ENCODE measurements around the gene RNF11. TPM values are rescaled to one million over a fixed set of nuclear protein-coding genes. Genes with fewer than 3 reads are reported as not detected.

The RNF11 gene
- polyA plus RNA-seq, 2 of the 4 experiments (the other 2 are of a cell fraction), result 28.5 to 56.8 TPM

DNA sequence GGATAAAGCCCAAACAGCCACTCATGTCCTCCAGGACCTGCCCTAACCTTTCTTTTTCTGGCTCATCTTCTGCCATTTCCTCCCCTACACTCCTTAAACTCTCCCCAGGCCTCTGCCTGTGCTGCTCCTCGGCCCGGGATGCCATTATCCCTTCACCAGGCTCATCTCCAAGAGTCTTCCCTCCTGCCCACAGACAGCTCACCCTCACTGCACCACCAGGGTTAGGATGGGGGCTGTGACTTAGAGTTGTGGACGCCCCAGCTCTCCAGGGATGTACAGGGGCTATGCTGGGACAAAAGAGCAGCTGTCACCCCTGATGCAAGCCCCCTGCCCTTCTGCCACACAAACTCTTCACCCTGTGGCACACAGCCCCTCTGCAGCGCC, 62.2 kb downstream of the RNF11 start:
- Histone ChIP-seq H3K27ac (peak overlapping the region in 1 of 2 experiments; percentile 35; a peak in 1 of 6 replicates), H3K9me3 (no peaks in the 10 kb centered on the region), H3K4me3 (no peak overlapping the region), H3K4me2 (no peak overlapping the region), H3K4me1 (peaks cover 3% of the 10 kb centered on the region; the same call in 1 of the 3 replicates)
- ATAC-seq, result no peak
- ChIA-PET CTCF (no interaction called here), POLR2A (no interaction called here)
- 93% methylated on average over 3 of the region's 4 CpGs for WGBS (ENCODE audit: missing lambda C conversion rate)
- TF ChIP-seq POLR2AphosphoS2 (conservative IDR thresholded peaks at IDR 0.05; ENCODE audit: low read length) (no peak), TFCP2L1 (CRISPR knock-in tag; IDR thresholded peaks at IDR 0.05) (no peak), RNF2 (IDR thresholded peaks at IDR 0.05; ENCODE audit: borderline replicate concordance, low read depth) (no peak), GATA3 (IDR thresholded peaks at IDR 0.05; ENCODE audit: borderline replicate concordance) (no peak), SMC3 (IDR thresholded peaks at IDR 0.05) (no peak)
- TF ChIP-seq, protein P1, sequence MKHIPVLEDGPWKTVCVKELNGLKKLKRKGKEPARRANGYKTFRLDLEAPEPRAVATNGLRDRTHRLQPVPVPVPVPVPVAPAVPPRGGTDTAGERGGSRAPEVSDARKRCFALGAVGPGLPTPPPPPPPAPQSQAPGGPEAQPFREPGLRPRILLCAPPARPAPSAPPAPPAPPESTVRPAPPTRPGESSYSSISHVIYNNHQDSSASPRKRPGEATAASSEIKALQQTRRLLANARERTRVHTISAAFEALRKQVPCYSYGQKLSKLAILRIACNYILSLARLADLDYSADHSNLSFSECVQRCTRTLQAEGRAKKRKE (CRISPR knock-in tag; IDR thresholded peaks at IDR 0.05; ENCODE audit: low read depth), result no peak
- TF ChIP-seq, protein P2, sequence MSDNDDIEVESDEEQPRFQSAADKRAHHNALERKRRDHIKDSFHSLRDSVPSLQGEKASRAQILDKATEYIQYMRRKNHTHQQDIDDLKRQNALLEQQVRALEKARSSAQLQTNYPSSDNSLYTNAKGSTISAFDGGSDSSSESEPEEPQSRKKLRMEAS (IDR thresholded peaks at IDR 0.05), result no peak
- DNase-seq (ENCODE audit: low read depth in 1 of 2, low spot score in 1 of 2), result no peak
- FAIRE-seq, result no peak

DNA sequence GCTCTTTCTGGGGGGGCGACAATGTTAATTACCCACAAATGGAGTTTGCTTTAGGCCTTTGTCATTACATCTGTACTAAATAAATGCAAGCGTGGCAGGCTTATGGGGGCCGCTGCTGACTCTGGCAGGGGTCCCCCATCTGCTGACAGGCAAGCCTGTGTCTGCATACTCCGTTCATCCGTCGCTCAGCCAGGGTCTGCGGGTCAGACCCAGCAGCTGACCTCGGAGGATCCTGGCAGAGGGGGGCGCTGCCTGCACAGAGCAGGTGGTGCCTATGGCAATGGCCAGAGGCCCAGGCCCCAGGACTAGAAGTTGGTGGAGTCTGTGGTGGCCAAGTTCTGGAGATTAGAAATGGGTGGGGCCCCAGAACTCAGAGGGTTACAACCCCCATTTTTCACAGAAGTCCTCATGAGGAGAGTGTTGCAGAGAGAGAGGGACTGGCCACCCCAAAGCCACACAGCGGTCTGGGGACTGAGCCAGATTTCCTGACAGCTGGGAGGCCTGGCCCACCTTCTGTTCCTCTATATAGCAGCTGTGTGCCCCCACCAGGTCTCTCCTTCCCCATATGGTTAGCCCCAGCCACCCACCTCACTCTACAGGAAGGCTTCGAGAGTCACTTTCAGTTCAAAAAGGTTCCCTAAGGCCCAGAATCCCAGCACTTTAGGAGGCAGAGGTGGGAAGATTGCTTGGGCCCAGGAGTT, 63.3 kb downstream of the RNF11 start:
- Histone ChIP-seq H3K4me2 (no peak overlapping the region), H3K4me3 (no peak overlapping the region), H3K27ac (no peak overlapping the region), H3K9me3 (no peaks in the 10 kb centered on the region), H3K4me1 (peaks cover 9% of the 10 kb centered on the region)
- ChIA-PET POLR2A (no interaction called here), CTCF (interaction anchor here (0.6 kb wide), 1 partner anchor 13 kb away, joined by 5 read pairs; no protein-coding TSS in a partner anchor)
- TF ChIP-seq TP53 (CRISPR knock-in tag; IDR thresholded peaks at IDR 0.05) (no peak), HOXB5 (CRISPR knock-in tag; IDR thresholded peaks at IDR 0.05) (no peak)
- FAIRE-seq, result no peak
- ATAC-seq, result no peak
- no peak for DNase-seq (ENCODE audit: low read depth in 1 of 2, low spot score in 1 of 2)
- 77% methylated on average over 7 of the region's 11 CpGs for WGBS (ENCODE audit: missing lambda C conversion rate)

DNA sequence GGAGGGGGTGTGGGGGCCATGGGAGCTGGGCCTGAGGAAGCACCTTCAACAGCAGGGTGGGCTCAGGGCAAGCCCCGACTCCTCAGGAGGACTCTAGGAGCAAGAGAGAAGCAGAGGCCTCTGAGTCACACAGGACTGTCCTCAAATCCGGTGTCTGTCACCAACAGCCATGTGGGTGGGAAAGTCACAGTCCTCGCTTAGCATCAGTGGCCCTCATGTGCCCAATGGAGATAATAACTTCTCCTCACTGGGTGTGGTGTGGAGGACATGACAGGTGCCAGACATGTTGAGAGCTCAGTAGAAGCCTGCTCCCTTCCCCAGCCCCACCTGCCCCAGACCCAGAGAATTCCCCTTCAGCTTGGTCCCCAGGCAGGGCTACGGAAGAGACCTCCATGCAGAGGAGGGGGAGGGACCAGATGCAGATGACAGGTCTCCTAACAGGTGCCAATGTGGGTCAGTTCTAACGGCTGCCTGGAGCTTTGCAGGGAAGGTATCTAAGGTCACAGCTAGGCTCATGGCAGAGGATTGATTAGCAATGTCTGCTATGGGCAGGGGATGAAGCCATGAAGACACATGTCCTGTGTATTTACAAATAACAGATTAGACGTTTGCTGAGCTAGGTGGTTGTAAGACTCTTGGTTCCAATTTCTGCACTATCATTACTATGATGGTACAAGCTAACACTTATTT, 64.1 kb downstream of the RNF11 start:
- TF ChIP-seq KDM1A (IDR thresholded peaks at IDR 0.05; ENCODE audit: low read depth) (no peak), CBX8 (IDR thresholded peaks at IDR 0.05) (no peak), RNF2 (IDR thresholded peaks at IDR 0.05; ENCODE audit: borderline replicate concordance, low read depth) (no peak), RFX5 (IDR thresholded peaks at IDR 0.05) (no peak), CHD2 (IDR thresholded peaks at IDR 0.05; ENCODE audit: low read length, partially characterized antibody) (no peak), TP53 (CRISPR knock-in tag; IDR thresholded peaks at IDR 0.05) (no peak), TFCP2L1 (CRISPR knock-in tag; IDR thresholded peaks at IDR 0.05) (no peak), ZC3H11A (IDR thresholded peaks at IDR 0.05) (no peak), NPAS2 (CRISPR knock-in tag; IDR thresholded peaks at IDR 0.05; ENCODE audit: borderline replicate concordance) (no peak), ZFP36 (IDR thresholded peaks at IDR 0.05; ENCODE audit: borderline replicate concordance, partially characterized antibody) (no peak), HOXA7 (CRISPR knock-in tag; IDR thresholded peaks at IDR 0.05) (no peak), FOSB (CRISPR knock-in tag; IDR thresholded peaks at IDR 0.05) (no peak), NFE2L2 (conservative IDR thresholded peaks at IDR 0.05; ENCODE audit: low read length) (no peak), HDAC2 (IDR thresholded peaks at IDR 0.05) (no peak), HEYL (CRISPR knock-in tag; IDR thresholded peaks at IDR 0.05) (no peak)
- TF ChIP-seq, protein P3, sequence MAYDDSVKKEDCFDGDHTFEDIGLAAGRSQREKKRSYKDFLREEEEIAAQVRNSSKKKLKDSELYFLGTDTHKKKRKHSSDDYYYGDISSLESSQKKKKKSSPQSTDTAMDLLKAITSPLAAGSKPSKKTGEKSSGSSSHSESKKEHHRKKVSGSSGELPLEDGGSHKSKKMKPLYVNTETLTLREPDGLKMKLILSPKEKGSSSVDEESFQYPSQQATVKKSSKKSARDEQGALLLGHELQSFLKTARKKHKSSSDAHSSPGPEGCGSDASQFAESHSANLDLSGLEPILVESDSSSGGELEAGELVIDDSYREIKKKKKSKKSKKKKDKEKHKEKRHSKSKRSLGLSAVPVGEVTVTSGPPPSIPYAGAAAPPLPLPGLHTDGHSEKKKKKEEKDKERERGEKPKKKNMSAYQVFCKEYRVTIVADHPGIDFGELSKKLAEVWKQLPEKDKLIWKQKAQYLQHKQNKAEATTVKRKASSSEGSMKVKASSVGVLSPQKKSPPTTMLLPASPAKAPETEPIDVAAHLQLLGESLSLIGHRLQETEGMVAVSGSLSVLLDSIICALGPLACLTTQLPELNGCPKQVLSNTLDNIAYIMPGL (CRISPR knock-in tag; IDR thresholded peaks at IDR 0.05; ENCODE audit: borderline replicate concordance), result no peak
- TF ChIP-seq, protein P2 (IDR thresholded peaks at IDR 0.05), result no peak
- TF ChIP-seq, protein P4, sequence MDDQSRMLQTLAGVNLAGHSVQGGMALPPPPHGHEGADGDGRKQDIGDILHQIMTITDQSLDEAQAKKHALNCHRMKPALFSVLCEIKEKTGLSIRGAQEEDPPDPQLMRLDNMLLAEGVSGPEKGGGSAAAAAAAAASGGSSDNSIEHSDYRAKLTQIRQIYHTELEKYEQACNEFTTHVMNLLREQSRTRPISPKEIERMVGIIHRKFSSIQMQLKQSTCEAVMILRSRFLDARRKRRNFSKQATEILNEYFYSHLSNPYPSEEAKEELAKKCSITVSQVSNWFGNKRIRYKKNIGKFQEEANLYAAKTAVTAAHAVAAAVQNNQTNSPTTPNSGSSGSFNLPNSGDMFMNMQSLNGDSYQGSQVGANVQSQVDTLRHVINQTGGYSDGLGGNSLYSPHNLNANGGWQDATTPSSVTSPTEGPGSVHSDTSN (IDR thresholded peaks at IDR 0.05), result no peak
- TF ChIP-seq, protein P5, sequence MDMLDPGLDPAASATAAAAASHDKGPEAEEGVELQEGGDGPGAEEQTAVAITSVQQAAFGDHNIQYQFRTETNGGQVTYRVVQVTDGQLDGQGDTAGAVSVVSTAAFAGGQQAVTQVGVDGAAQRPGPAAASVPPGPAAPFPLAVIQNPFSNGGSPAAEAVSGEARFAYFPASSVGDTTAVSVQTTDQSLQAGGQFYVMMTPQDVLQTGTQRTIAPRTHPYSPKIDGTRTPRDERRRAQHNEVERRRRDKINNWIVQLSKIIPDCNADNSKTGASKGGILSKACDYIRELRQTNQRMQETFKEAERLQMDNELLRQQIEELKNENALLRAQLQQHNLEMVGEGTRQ (IDR thresholded peaks at IDR 0.05), result no peak
- TF ChIP-seq, protein P6, sequence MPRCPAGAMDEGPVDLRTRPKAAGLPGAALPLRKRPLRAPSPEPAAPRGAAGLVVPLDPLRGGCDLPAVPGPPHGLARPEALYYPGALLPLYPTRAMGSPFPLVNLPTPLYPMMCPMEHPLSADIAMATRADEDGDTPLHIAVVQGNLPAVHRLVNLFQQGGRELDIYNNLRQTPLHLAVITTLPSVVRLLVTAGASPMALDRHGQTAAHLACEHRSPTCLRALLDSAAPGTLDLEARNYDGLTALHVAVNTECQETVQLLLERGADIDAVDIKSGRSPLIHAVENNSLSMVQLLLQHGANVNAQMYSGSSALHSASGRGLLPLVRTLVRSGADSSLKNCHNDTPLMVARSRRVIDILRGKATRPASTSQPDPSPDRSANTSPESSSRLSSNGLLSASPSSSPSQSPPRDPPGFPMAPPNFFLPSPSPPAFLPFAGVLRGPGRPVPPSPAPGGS (IDR thresholded peaks at IDR 0.05), result no peak
- no peaks in the 10 kb centered on the region for H3K9me3 ChIP-seq
- H3K4me3 ChIP-seq, result no peak overlapping the region
- WGBS (ENCODE audit: missing lambda C conversion rate), result 78% methylated on average over 5 of the region's 6 CpGs
- ATAC-seq, result no peak
- peaks cover 17% of the 10 kb centered on the region for H3K4me1 ChIP-seq
- CTCF ChIA-PET, result no interaction called here
- no peak for FAIRE-seq
- H3K27ac ChIP-seq, result no peak overlapping the region
- POLR2A ChIA-PET, result no interaction called here
- no peak for DNase-seq (ENCODE audit: low read depth in 1 of 2, low spot score in 1 of 2)
- H3K4me2 ChIP-seq, result no peak overlapping the region
